Liver (tissue), 9 donors: Measurements from ENCODE around the gene SEMA3C. TPM values are rescaled to one million over a fixed set of nuclear protein-coding genes. Genes with fewer than 3 reads are reported as not detected.

Source experiments
- DNase-seq: peaks from one replicate; pipeline ENCODE4 v3.0.0-alpha.2; 2017; ENCODE audit warnings: low spot score
- H3K27ac ChIP-seq, 2 donors: one replicate each; pipeline ENCODE4 v1.7.0; 2013; ENCODE audit warnings: inconsistent platforms in 2 of 2, low read length in 2 of 2, control low read depth in 1 of 2, low read depth in 1 of 2, mild to moderate bottlenecking in 1 of 2
- H3K27me3 ChIP-seq, 4 donors: one replicate each; pipeline versions ENCODE4 v1.6.1 to v1.7.0; 2013; ENCODE audit warnings: low read length in 3 of 4, inconsistent platforms in 1 of 4, mild to moderate bottlenecking in 1 of 4, moderate library complexity in 1 of 4; ENCODE audit not compliant: control insufficient read depth in 4 of 4, insufficient read depth in 4 of 4
- H3K36me3 ChIP-seq, 4 donors: one replicate each; pipeline versions ENCODE4 v1.6.1 to v1.7.0; 2013; ENCODE audit warnings: low read length in 3 of 4, mild to moderate bottlenecking in 3 of 4, low read depth in 1 of 4, moderate library complexity in 1 of 4; ENCODE audit not compliant: control insufficient read depth in 4 of 4, insufficient read depth in 3 of 4
- H3K4me1 ChIP-seq, 4 donors: one replicate each; pipeline versions ENCODE4 v1.6.1 to v1.7.0; 2013; ENCODE audit warnings: low read length in 3 of 4, mild to moderate bottlenecking in 3 of 4, moderate library complexity in 1 of 4; ENCODE audit not compliant: control insufficient read depth in 4 of 4, insufficient read depth in 4 of 4
- H3K4me3 ChIP-seq, 3 donors: one replicate each; pipeline versions ENCODE4 v1.6.1 to v1.7.0; 2013; ENCODE audit warnings: low read length in 3 of 3, control low read depth in 1 of 3, low read depth in 1 of 3, mild to moderate bottlenecking in 1 of 3
- H3K9ac ChIP-seq, 2 donors: one replicate each; pipeline ENCODE4 v1.7.0; 2013; ENCODE audit warnings: low read length in 2 of 2, mild to moderate bottlenecking in 2 of 2, moderate library complexity in 2 of 2, control low read depth in 1 of 2, low read depth in 1 of 2
- H3K9me3 ChIP-seq, 4 donors: one replicate each; pipeline versions ENCODE4 v1.6.1 to v1.7.0; 2013; ENCODE audit warnings: low read length in 3 of 4; ENCODE audit not compliant: control insufficient read depth in 4 of 4
- ATF3 ChIP-seq: IDR thresholded peaks from 2 replicates; pipeline ENCODE4 v1.6.1; 2016; ENCODE audit warnings: antibody characterized with exemption
- CTCF ChIP-seq: fragments of 150-350 bp; IDR thresholded peaks from 2 replicates; pipeline ENCODE4 v1.5.1; 2017; ENCODE audit warnings: improper control_type of control experiment, low read depth, low read length; ENCODE audit not compliant: missing input control
- EGR1 ChIP-seq, 2 donors: IDR thresholded peaks; 2 replicates each; pipeline ENCODE4 v1.6.1; 2016 to 2018; ENCODE audit warnings: antibody characterized with exemption in 2 of 2, low read depth in 2 of 2
- FOXA2 ChIP-seq: IDR thresholded peaks from 2 replicates; pipeline ENCODE4 v1.6.1; 2016; ENCODE audit warnings: antibody characterized with exemption
- GABPA ChIP-seq, 2 donors: IDR thresholded peaks in 1 of 2; conservative IDR thresholded peaks in 1 of 2; 2 replicates each; pipeline ENCODE4 v1.6.1; 2016; ENCODE audit warnings: antibody characterized with exemption in 2 of 2, mild to moderate bottlenecking in 1 of 2, moderate library complexity in 1 of 2
- HNF4G ChIP-seq: IDR thresholded peaks from 2 replicates; pipeline ENCODE4 v1.6.1; 2016; ENCODE audit warnings: antibody characterized with exemption
- JUND ChIP-seq, 2 donors: IDR thresholded peaks; 2 replicates each; pipeline ENCODE4 v1.6.1; 2016; ENCODE audit warnings: antibody characterized with exemption in 2 of 2
- NR2F2 ChIP-seq: IDR thresholded peaks from 2 replicates; pipeline ENCODE4 v1.6.1; 2016; ENCODE audit warnings: antibody characterized with exemption
- RAD21 ChIP-seq, 2 donors: IDR thresholded peaks; 2 replicates each; pipeline ENCODE4 v1.6.1; 2016; ENCODE audit warnings: antibody characterized with exemption in 2 of 2, mild to moderate bottlenecking in 2 of 2
- SP1 ChIP-seq: IDR thresholded peaks from 2 replicates; pipeline ENCODE4 v1.6.1; 2018; ENCODE audit warnings: antibody characterized with exemption, mild to moderate bottlenecking
- TAF1 ChIP-seq: conservative IDR thresholded peaks from 2 replicates; pipeline ENCODE4 v1.6.1; 2016; ENCODE audit warnings: antibody characterized with exemption, mild to moderate bottlenecking
- ZBTB33 ChIP-seq: IDR thresholded peaks from 2 replicates; pipeline ENCODE4 v1.6.1; 2016; ENCODE audit warnings: antibody characterized with exemption
- WGBS: extraction: QIAGEN DNeasy Blood & Tissue Kit; methylation state at CpG from one replicate; pipeline ENCODE4 v1.1.7; 2013; 5-methylcytosine and 5-hydroxymethylcytosine counted together
- polyA plus RNA-seq, 2 donors: library from polyadenylated mRNA; stranded (reverse) in 1 of 2; unstranded in 1 of 2; fragments of 200-250 nt in 1 of 2; fragments of >200 nt in 1 of 2; fragmentation: Nextera tagmentation in 1 of 2; extraction: Ambion mirVana in 1 of 2; gene quantifications; one replicate each; pipeline versions ENCODE4 v1.2.1 to v1.2.3, GENCODE V29; 2013 to 2015
- total RNA-seq, 2 donors: library from RNA; depleted of rRNA; stranded (reverse); fragments of >200 nt; gene quantifications; one replicate each; pipeline ENCODE4 v1.2.3, GENCODE V29; 2014
- TF ChIP-seq, protein P1 (sequence below): IDR thresholded peaks from 2 replicates; pipeline ENCODE4 v1.6.1; 2016; ENCODE audit warnings: antibody characterized with exemption
- TF ChIP-seq, protein P2 (sequence below): IDR thresholded peaks from 2 replicates; pipeline ENCODE4 v1.6.1; 2016; ENCODE audit warnings: antibody characterized with exemption, mild to moderate bottlenecking
- donor health status: healthy.
- donor health status: healthy.
- donor health status: healthy.
- donor health status: healthy.
- donor health status: healthy.

SEMA3C gene
- total and polyA plus RNA-seq, 4 donors = 0.20 to 1.8 (median 0.64) TPM

DNA sequence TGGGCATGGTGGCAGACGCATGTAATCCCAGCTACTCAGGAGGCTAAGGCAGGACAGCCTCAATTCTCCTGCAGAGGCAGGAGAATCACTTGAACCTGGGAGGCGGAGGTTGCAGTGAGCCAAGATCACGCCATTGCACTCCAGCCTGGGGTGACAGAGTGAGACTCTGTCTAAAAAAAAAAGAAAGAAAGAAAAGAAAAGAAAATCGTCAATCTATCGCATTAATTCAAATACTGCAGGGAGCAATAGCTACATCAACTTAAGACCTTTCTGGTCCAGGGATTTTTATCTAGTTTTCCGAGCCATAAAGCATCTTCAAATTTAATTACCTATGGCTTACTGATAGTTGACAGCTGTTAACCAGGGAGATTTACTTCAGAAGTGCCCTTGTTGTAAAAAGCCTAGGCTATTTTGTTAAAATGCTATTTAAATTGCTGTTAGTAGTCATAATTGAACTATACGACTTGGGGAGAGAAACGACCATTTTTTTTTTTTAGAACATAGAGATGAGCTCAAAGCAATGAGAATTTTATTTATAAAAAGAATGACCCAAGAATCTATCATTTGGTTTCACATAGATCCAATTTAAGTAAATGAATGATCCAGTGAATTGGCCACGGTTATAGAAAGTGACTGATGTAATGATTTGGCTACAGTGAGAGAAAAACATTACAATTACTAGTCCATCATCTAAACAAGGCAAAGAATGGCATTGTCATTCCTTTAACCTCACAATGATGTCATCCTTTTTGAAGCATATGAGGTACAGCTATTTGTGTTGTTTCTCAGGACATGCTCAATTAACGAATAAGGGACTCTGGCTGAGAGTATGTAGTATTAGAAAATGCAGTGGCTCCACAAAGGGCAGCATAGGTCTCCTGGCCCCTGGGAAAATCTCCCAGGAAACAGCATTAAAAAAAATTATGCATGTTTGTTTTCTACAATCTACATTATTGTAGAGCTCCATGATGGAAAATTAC is 85.3 kb downstream of the SEMA3C start:
- Histone ChIP-seq H3K4me1 (no peaks in the 10 kb centered on the region), H3K4me3 (no peak overlapping the region), H3K27me3 (peaks cover 0 to 3% (median 0%) of the 10 kb centered on the region in 4 donors), H3K36me3 (no peaks in the 10 kb centered on the region), H3K9ac (no peak overlapping the region), H3K9me3 (no peaks in the 10 kb centered on the region), H3K27ac (no peak overlapping the region)
- no peak for TF ChIP-seq JUND (IDR thresholded peaks at IDR 0.05)
- no peak for TF ChIP-seq GABPA (IDR thresholded peaks at IDR 0.05 in 1 of 2, conservative IDR thresholded peaks at IDR 0.05 in 1 of 2)
- TF ChIP-seq ATF3 = no peak
- TF ChIP-seq ZBTB33 = no peak
- TF ChIP-seq CTCF = no peak
- TF ChIP-seq EGR1 (IDR thresholded peaks at IDR 0.05; ENCODE audit: low read depth in 2 of 2) = no peak
- no peak for TF ChIP-seq FOXA2
- no peak for TF ChIP-seq NR2F2
- no peak for TF ChIP-seq TAF1
- no peak for TF ChIP-seq RAD21 (IDR thresholded peaks at IDR 0.05)
- no peak for TF ChIP-seq SP1
- TF ChIP-seq, protein P1, sequence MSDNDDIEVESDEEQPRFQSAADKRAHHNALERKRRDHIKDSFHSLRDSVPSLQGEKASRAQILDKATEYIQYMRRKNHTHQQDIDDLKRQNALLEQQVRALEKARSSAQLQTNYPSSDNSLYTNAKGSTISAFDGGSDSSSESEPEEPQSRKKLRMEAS = no peak
- TF ChIP-seq, protein P2, sequence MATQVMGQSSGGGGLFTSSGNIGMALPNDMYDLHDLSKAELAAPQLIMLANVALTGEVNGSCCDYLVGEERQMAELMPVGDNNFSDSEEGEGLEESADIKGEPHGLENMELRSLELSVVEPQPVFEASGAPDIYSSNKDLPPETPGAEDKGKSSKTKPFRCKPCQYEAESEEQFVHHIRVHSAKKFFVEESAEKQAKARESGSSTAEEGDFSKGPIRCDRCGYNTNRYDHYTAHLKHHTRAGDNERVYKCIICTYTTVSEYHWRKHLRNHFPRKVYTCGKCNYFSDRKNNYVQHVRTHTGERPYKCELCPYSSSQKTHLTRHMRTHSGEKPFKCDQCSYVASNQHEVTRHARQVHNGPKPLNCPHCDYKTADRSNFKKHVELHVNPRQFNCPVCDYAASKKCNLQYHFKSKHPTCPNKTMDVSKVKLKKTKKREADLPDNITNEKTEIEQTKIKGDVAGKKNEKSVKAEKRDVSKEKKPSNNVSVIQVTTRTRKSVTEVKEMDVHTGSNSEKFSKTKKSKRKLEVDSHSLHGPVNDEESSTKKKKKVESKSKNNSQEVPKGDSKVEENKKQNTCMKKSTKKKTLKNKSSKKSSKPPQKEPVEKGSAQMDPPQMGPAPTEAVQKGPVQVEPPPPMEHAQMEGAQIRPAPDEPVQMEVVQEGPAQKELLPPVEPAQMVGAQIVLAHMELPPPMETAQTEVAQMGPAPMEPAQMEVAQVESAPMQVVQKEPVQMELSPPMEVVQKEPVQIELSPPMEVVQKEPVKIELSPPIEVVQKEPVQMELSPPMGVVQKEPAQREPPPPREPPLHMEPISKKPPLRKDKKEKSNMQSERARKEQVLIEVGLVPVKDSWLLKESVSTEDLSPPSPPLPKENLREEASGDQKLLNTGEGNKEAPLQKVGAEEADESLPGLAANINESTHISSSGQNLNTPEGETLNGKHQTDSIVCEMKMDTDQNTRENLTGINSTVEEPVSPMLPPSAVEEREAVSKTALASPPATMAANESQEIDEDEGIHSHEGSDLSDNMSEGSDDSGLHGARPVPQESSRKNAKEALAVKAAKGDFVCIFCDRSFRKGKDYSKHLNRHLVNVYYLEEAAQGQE = no peak
- no peak for TF ChIP-seq HNF4G
- DNase-seq = no peak
- 76% methylated on average over 10 of the region's 10 CpGs for WGBS
